Tibial nerve (tissue), 4 donors: ENCODE results near the gene BACH2.

Experiments
- CTCF ChIP-seq, 5 experiments: fragments of 200-600 bp in 3 of 5; fragments of 450-650 bp in 2 of 5; sonication (generic) in 3 of 5; IDR thresholded peaks; one replicate each; pipeline ENCODE4 v1.5.1; 2016 to 2019; ENCODE audit warnings: antibody characterized with exemption in 5 of 5, mild to moderate bottlenecking in 3 of 5, moderate library complexity in 2 of 5
- EP300 ChIP-seq, 2 donors: sonication (generic); formaldehyde crosslinking; IDR thresholded peaks; one replicate each; pipeline ENCODE4 v1.6.1; 2017; ENCODE audit warnings: antibody characterized with exemption in 2 of 2, mild to moderate bottlenecking in 1 of 2
- POLR2A ChIP-seq, 2 donors: fragments of 450-650 bp; IDR thresholded peaks; one replicate each; pipeline ENCODE4 v1.6.1; 2017; ENCODE audit warnings: antibody characterized with exemption in 2 of 2, mild to moderate bottlenecking in 2 of 2, moderate library complexity in 2 of 2

GRCh38 chr6:89925826-89926225, 370.8 kb downstream of the BACH2 start:
- TF ChIP-seq POLR2A (IDR thresholded peaks at IDR 0.05) (no peak), CTCF (IDR thresholded peaks at IDR 0.05) (no peak), EP300 (IDR thresholded peaks at IDR 0.05) (no peak)
